ENCODE data around the gene SPRYD7. TPM values are rescaled to one million over a fixed set of nuclear protein-coding genes. Genes with fewer than 3 reads are reported as not detected.

SPRYD7 gene
- total RNA-seq, 1 donor from 2014 or later, result 10.3 TPM

GRCh38 chr13:49874430-49874829 is 61.7 kb downstream of the SPRYD7 start:
- Mint-ChIP-seq H3K27ac (ENCODE audit: unreplicated experiment) (no peak overlapping the region), H3K4me1 (ENCODE audit: low read depth, unreplicated experiment) (no peaks in the 10 kb centered on the region), H3K9me3 (ENCODE audit: unreplicated experiment) (peaks cover 15% of the 10 kb centered on the region), H3K4me3 (ENCODE audit: unreplicated experiment) (no peak overlapping the region), H3K27me3 (ENCODE audit: low read depth, unreplicated experiment) (no peaks in the 10 kb centered on the region), H3K36me3 (ENCODE audit: low read depth, unreplicated experiment) (no peaks in the 10 kb centered on the region)
- Histone ChIP-seq H4K20me1 (ENCODE audit: insufficient read depth, low read length) (no peaks in the 10 kb centered on the region), H3K27me3 (ENCODE audit: insufficient read depth, low read length) (no peaks in the 10 kb centered on the region), H3K4me3 (ENCODE audit: insufficient read depth, low read depth, low read length) (no peak overlapping the region), H3K4me1 (ENCODE audit: insufficient read depth, low read length) (no peaks in the 10 kb centered on the region), H3K36me3 (ENCODE audit: insufficient read depth, low read length) (no peaks in the 10 kb centered on the region), H3K9ac (ENCODE audit: low read length) (no peak overlapping the region), H3K27ac (ENCODE audit: low read depth, low read length) (no peak overlapping the region), H2AFZ (ENCODE audit: low read depth, low read length) (no peak overlapping the region), H3K4me2 (ENCODE audit: low read length) (no peak overlapping the region), H3K79me2 (ENCODE audit: insufficient read depth, low read length) (no peaks in the 10 kb centered on the region), H3K9me3 (ENCODE audit: insufficient read depth, low read depth, low read length) (peaks cover 19% of the 10 kb centered on the region)
- FAIRE-seq (no peak), DNase-seq (ENCODE audit: low read depth) (no peak)
- TF ChIP-seq EZH2 (IDR thresholded peaks at IDR 0.05; ENCODE audit: insufficient read depth, low read length) (no peak), CTCF (IDR thresholded peaks at IDR 0.05; ENCODE audit: insufficient read depth, low read depth, low read length) (no peak)

- peak overlapping the region; percentile 24 for H2AFZ ChIP-seq (ENCODE audit: low read depth, low read length)
- Mint-ChIP-seq H3K4me1 (ENCODE audit: low read depth, unreplicated experiment) (no peaks in the 10 kb centered on the region), H3K36me3 (ENCODE audit: low read depth, unreplicated experiment) (no peaks in the 10 kb centered on the region), H3K27ac (ENCODE audit: unreplicated experiment) (no peak overlapping the region), H3K9me3 (ENCODE audit: unreplicated experiment) (peaks cover 8% of the 10 kb centered on the region), H3K4me3 (ENCODE audit: unreplicated experiment) (no peak overlapping the region), H3K27me3 (ENCODE audit: low read depth, unreplicated experiment) (no peaks in the 10 kb centered on the region)
- H3K4me1 ChIP-seq (ENCODE audit: insufficient read depth, low read length), result no peaks in the 10 kb centered on the region
- no peak for TF ChIP-seq EZH2 (IDR thresholded peaks at IDR 0.05; ENCODE audit: insufficient read depth, low read length)
- TF ChIP-seq CTCF (IDR thresholded peaks at IDR 0.05; ENCODE audit: insufficient read depth, low read depth, low read length), result peak; percentile 42
- no peaks in the 10 kb centered on the region for H3K79me2 ChIP-seq (ENCODE audit: insufficient read depth, low read length)
- no peak overlapping the region for H3K27ac ChIP-seq (ENCODE audit: low read depth, low read length)
- DNase-seq (ENCODE audit: low read depth) (no peak), FAIRE-seq (no peak)
- H3K4me3 ChIP-seq (ENCODE audit: insufficient read depth, low read depth, low read length), result no peak overlapping the region
- no peak overlapping the region for H3K4me2 ChIP-seq (ENCODE audit: low read length)
- H4K20me1 ChIP-seq (ENCODE audit: insufficient read depth, low read length), result no peaks in the 10 kb centered on the region
- no peaks in the 10 kb centered on the region for H3K36me3 ChIP-seq (ENCODE audit: insufficient read depth, low read length)
- H3K9me3 ChIP-seq (ENCODE audit: insufficient read depth, low read depth, low read length), result peaks cover 4% of the 10 kb centered on the region
- no peaks in the 10 kb centered on the region for H3K27me3 ChIP-seq (ENCODE audit: insufficient read depth, low read length)
- H3K9ac ChIP-seq (ENCODE audit: low read length), result no peak overlapping the region
Measured at GRCh38 chr13:49869519-49869918, 66.6 kb downstream of the SPRYD7 start.

- H3K9me3 Mint-ChIP-seq (ENCODE audit: unreplicated experiment), result peaks cover 9% of the 10 kb centered on the region
- FAIRE-seq (no peak), DNase-seq (ENCODE audit: low read depth) (no peak)
- no peaks in the 10 kb centered on the region for H3K4me1 ChIP-seq (ENCODE audit: insufficient read depth, low read length)
- H3K9ac ChIP-seq (ENCODE audit: low read length), result no peak overlapping the region
- no peaks in the 10 kb centered on the region for H3K27me3 Mint-ChIP-seq (ENCODE audit: low read depth, unreplicated experiment)
- TF ChIP-seq EZH2 (IDR thresholded peaks at IDR 0.05; ENCODE audit: insufficient read depth, low read length), result no peak
- no peak for TF ChIP-seq CTCF (IDR thresholded peaks at IDR 0.05; ENCODE audit: insufficient read depth, low read depth, low read length)
- no peaks in the 10 kb centered on the region for H3K9me3 ChIP-seq (ENCODE audit: insufficient read depth, low read depth, low read length)
- no peaks in the 10 kb centered on the region for H3K36me3 ChIP-seq (ENCODE audit: insufficient read depth, low read length)
- no peak overlapping the region for H3K27ac ChIP-seq (ENCODE audit: low read depth, low read length)
- H3K4me1 Mint-ChIP-seq (ENCODE audit: low read depth, unreplicated experiment), result no peaks in the 10 kb centered on the region
- no peaks in the 10 kb centered on the region for H4K20me1 ChIP-seq (ENCODE audit: insufficient read depth, low read length)
- H3K27ac Mint-ChIP-seq (ENCODE audit: unreplicated experiment), result no peak overlapping the region
- no peak overlapping the region for H3K4me2 ChIP-seq (ENCODE audit: low read length)
- H3K4me3 ChIP-seq (ENCODE audit: insufficient read depth, low read depth, low read length), result no peak overlapping the region
- H3K79me2 ChIP-seq (ENCODE audit: insufficient read depth, low read length), result no peaks in the 10 kb centered on the region
- no peak overlapping the region for H3K4me3 Mint-ChIP-seq (ENCODE audit: unreplicated experiment)
- no peaks in the 10 kb centered on the region for H3K27me3 ChIP-seq (ENCODE audit: insufficient read depth, low read length)
- no peak overlapping the region for H2AFZ ChIP-seq (ENCODE audit: low read depth, low read length)
- H3K36me3 Mint-ChIP-seq (ENCODE audit: low read depth, unreplicated experiment), result no peaks in the 10 kb centered on the region
Measured at GRCh38 chr13:49867834-49868233, 68.3 kb downstream of the SPRYD7 start.

Measured in astrocyte (in vitro differentiated cells and primary cell).